ENCODE results near the gene POLR3H.
"Not testable (repeated sequence)": the region's sequence is repeated elsewhere in the genome, so short reads cannot be mapped to it uniquely, and the experiment has no call there.

The POLR3H gene

DNA sequence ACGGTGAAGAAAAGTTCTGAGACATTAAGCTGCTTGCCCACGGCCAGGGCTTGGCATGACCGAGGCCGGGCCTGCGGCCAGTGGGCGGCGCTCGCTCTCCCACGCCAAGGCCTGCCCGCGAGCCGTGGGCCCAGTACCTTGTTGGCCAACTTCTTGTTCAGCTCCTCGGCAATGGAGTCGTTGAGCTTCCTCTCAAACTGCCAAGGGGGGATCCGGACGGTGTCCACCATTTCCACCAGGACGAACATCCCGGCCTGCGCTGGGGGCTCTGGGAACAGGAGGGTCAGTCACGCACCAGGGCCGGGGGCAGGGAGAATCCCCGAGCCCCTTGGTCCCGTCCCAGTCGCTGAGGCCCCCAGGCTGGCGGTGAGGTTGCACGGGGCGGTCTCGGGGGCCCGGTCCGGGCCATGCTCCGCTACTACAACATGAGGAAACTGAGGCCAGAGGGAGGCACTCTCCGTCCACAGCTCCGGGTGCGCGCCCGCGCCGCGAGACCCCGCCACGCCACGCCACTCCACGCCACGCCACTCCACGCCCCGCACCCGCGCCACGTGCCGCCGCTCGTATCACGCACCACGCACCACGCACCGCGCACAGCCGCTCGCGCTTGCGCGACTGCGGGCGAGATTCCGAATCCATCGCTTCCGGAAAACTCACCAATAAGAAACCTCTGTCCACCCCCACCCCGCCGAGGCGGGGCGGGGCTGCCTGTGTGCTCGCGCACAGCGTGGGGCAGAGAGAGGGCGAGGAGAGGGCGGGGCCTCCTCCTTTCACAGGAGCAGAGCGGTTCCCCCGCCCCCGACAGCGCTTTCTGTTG lies at the start of gene POLR3H:
Gene POLR3H (minus strand): TSS at position 617 of the 817 bp plus-strand sequence. CDS start 369 bp downstream, at position 248.
- peak; percentile 93 to 96 (median 94) for DNase-seq (ENCODE audit: low read depth in 3 of 3)

DNA sequence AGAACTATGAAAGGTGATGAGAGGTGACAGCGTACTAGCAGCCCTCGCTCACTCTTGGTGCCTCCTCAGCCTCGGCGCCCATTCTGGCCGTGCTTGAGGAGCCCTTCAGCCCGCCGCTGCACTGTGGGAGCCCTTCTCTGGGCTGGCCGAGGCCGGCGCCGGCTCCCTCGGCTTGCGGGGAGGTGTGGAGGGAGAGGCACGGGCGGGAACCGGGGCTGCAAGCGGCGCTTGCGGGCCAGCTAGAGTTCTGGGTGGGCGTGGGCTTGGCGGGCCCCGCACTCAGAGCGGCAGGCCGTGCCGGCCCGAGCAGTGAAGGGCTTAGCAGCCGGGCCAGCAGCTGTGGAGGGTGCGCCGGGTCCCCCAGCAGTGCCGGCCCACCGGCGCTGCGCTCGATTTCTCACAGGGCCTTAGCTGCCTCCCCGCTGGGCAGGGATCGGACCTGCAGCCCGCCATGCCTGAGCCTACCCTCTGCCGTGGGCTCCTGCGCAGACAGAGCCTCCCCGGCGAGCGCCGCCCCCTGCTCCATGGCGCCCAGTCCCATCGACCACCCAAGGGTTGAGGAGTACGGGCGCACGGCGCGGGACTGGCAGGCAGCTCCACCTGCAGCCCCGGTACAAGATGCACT lies 49.2 kb upstream of the POLR3H start:
- not testable (repeated sequence) for DNase-seq (ENCODE audit: low read depth in 3 of 3)

GRCh38 chr22:41589391-41590241 lies 45.3 kb upstream of the POLR3H start, which contains the start of gene PMM1:
Gene PMM1 (minus strand): TSS chr22:41589840. CDS start chr22:41589805, 35 bp downstream.
- peak; percentile 100 for DNase-seq (ENCODE audit: low read depth in 3 of 3)

- DNase-seq (ENCODE audit: low read depth in 3 of 3) = no peak
These were observed 43.1 kb upstream of the POLR3H start for GRCh38 chr22:41587347-41587723.

- DNase-seq (ENCODE audit: low read depth in 3 of 3) = no peak
These were observed 41.6 kb upstream of the POLR3H start for GRCh38 chr22:41585898-41586297.

GRCh38 chr22:41584881-41585280 lies 40.6 kb upstream of the POLR3H start:
- DNase-seq (ENCODE audit: low read depth in 3 of 3) = no peak

GRCh38 chr22:41582694-41583093 lies 38.4 kb upstream of the POLR3H start:
- DNase-seq (ENCODE audit: low read depth in 3 of 3) = no peak

DNA sequence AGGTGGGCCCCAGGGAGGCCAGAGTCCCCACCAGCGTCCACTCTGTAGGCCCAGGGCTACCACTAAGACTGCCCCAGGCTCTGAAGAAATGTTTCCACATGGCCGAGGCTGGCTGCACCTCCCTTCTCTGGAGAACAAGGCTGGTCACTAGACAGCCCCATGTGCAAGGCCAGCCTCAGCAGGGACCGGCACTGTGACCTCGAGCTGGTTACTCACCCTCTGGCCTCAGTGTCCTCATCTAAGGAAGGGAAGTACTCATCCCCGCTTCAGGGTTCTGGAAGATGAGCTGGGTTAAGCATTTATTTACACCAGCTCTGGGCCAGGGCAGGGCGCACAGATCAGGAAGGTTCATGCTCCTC lies 35.7 kb upstream of the POLR3H start:
- no peak for DNase-seq (ENCODE audit: low read depth in 3 of 3)

GRCh38 chr22:41579297-41579996 lies 35.2 kb upstream of the POLR3H start:
- no peak for DNase-seq (ENCODE audit: low read depth in 3 of 3)

DNA sequence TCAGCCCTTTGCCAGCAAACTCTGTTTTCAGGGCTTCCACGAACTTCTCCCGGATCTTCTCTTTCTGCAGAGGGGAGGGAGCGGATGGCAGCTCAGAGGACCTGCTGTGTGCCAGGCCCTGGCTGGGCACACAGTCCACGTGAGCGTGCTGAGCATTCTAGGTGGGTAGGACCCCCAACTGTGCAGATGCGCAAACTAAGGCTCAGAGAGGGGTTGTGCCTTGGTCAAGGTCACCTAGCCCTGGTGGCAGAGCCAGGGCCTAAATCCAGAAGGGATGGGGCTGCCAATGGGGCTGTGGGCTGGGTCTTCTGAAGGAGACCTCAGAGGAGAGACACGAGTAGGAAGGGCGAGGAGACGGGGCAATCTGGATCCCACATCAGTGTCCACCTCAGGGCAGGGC lies 34.5 kb upstream of the POLR3H start:
- no peak for DNase-seq (ENCODE audit: low read depth in 3 of 3)

GRCh38 chr22:41578114-41578513 lies 33.8 kb upstream of the POLR3H start:
- DNase-seq (ENCODE audit: low read depth in 3 of 3) = no peak

- no peak for DNase-seq (ENCODE audit: low read depth in 3 of 3)
These were observed 32.6 kb upstream of the POLR3H start for GRCh38 chr22:41576877-41577276.

DNA sequence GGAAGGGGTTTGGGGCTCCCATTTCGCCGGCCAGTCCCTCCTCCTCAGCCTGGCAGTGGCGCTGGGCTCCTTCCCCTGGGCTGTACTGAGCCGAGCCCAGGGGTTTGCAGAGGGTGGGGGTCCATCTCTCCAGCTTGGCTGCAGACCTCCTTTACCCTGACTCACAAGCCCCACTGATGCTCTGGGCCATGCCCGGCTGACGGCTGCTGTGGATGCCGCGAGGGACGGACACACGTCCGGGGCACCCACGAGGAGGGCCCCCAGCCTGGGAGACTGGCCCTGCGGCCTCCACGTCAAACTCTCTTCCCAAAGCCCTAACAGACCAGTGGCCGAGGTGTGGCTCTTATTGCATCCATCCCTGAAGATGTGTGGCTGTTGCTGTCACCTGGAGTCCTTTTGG lies 31.3 kb upstream of the POLR3H start:
- DNase-seq (ENCODE audit: low read depth in 3 of 3) = no peak

GRCh38 chr22:41574847-41575381 lies 30.6 kb upstream of the POLR3H start:
- DNase-seq (ENCODE audit: low read depth in 3 of 3) = no peak

DNA sequence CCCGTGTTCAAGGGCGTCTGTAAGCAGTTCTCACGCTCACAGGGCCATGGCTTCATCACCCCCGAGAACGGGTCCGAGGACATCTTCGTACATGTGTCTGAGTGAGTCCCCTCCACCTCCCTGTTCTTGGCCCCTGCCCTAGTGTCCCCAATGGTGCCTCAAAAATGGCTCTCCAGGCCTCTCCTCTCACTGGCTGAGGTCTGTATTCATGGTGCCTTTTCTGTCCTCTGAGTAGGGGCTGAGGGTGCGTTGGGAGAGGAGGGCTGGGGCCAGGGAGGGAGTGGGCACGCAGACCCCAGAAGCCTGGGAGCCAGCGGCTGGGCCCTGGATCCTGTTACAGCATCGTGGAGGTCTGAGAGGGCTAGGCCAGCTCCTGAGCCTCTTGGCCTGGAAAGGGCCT lies 29.4 kb upstream of the POLR3H start:
- DNase-seq (ENCODE audit: low read depth in 3 of 3) = no peak

- DNase-seq (ENCODE audit: low read depth in 3 of 3) = not testable (repeated sequence)
These were observed 28.0 kb upstream of the POLR3H start for GRCh38 chr22:41572305-41572704.

DNA sequence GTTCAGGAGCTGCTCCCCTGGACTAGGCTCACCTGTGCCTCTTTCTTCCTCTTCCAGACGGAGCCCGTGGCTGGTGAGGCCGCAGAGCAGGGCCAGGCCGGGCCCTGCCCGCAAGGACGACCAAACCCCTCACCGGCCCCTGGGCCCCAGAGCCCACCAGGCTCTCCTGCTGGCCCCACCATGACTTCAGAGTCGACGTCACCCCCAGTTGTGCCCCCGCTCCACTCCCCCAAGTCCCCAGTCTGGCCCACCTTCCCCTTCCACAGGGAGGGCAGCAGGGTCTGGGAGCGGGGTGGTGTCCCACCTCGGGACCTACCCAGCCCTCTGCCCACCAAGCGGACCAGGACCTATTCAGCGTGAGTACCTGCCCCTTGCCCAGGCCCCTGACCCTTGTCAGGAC lies 27.5 kb upstream of the POLR3H start:
- DNase-seq (ENCODE audit: low read depth in 3 of 3) = no peak

DNA sequence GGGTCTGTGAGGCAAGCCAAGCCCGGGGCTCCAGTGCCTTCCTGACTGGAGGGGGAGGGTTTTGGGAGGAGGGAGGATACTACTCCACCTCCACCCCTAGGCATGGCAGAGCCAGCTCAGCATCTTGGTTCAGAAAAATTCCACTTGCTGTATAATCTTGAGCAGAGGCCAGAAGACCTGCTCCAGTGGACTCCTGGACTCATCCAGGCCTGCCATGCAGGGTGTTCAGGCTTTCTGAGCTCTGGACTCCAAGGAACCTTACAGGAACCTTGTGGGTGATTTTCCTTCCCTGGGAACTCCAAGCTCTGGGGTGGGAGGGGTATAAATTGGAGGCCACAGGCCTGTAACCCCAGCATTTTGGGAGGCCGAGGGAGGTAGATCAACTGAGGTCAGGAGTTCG lies 26.0 kb upstream of the POLR3H start:
- no peak for DNase-seq (ENCODE audit: low read depth in 3 of 3)

GRCh38 chr22:41568811-41569210 lies 24.5 kb upstream of the POLR3H start:
- DNase-seq (ENCODE audit: low read depth in 3 of 3) = no peak

DNA sequence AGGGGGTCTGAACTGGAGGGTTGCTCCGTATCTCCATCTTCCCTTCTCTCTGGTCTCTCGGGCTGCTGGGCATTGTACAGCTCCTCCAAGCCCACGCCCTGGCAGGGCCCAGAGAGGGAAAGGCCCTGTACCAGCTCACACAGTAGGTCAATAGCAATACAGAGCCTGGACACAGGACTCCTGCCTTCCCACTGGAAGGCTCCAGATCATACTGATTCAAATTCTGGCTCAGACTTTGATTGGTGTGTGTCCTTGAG lies 23.2 kb upstream of the POLR3H start:
- DNase-seq (ENCODE audit: low read depth in 3 of 3) = no peak

DNA sequence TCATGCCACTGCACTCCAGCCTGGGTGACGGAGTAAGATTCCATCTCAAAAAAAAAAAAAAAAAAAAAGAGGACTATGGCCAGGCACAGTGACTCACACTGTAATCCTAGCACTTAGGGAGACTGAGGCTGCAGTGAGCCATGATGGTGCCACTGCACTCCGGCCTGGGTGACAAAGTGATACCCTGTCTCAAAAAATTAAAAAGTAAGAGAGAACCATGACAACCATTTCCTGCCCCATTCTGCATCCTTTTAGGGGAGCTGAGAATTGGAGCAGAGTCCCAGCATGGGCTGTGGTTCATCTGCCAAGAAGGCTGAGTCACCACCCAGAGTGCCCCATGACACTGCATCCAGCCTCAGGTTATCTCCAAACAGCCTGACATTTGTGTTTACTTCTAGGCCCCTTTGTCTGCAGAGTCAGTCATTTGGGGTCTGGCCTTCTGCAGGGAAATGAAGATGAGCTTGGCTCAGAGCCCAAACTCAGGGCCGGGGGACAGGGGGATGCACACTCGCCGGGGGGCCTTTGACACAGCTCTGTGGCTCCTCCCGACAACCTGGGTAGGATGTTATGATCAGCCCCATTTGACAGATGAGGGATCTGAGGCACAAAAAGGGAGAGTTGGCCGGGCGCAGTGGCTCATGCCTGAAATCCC lies 21.3 kb upstream of the POLR3H start:
- DNase-seq (ENCODE audit: low read depth in 3 of 3) = no peak
